ENCODE data around the gene P2RY6. TPM values are rescaled to one million over a fixed set of nuclear protein-coding genes. Genes with fewer than 3 reads are reported as not detected.

P2RY6 gene
- total and polyA plus RNA-seq, 2 of the 4 experiments (the other 2 are of a cell fraction) = 0.44 TPM; not detected in 1

- H3K4ac ChIP-seq (ENCODE audit: low read depth, low read length) = no peak overlapping the region
- no peak overlapping the region for H2BK20ac ChIP-seq (ENCODE audit: low read depth, low read length)
- no peaks in the 10 kb centered on the region for H3K79me1 ChIP-seq (ENCODE audit: low read depth in 1 of 2, low read length in 2 of 2)
- no TSS peak for BruUV-seq (replicated peaks)
- no peak overlapping the region for H2AK5ac ChIP-seq (ENCODE audit: low read depth, low read length)
- no peak overlapping the region for H4K91ac ChIP-seq (ENCODE audit: insufficient read depth, low read depth, low read length)
- H2BK5ac ChIP-seq (ENCODE audit: low read depth, low read length, poor library complexity, severe bottlenecking) = no peak overlapping the region
- ATAC-seq (ENCODE audit: low read depth) (no peak), DNase-seq (no peak)
- H4K20me1 ChIP-seq (ENCODE audit: insufficient read depth, low read length) = no peaks in the 10 kb centered on the region
- no peak overlapping the region for H3K56ac ChIP-seq (ENCODE audit: extremely low read depth, insufficient read depth, low read length)
- H3K4me1 ChIP-seq (ENCODE audit: control insufficient read depth, insufficient read depth, low read length) = peaks cover 8% of the 10 kb centered on the region
- no peaks in the 10 kb centered on the region for H3K9me3 ChIP-seq (ENCODE audit: control insufficient read depth, insufficient read depth, low read length)
- peaks cover 6% of the 10 kb centered on the region for H3K9me1 ChIP-seq (ENCODE audit: insufficient read depth, low read length)
- 86% methylated on average over 1 of the region's 1 CpG; no CpG with 5 or more reads in 1 of the 2 experiments for WGBS, 2 experiments (ENCODE audit: extremely low coverage in 2 of 2, insufficient read length in 1 of 2)
- no peak overlapping the region for H4K8ac ChIP-seq (ENCODE audit: low read depth in 2 of 2, low read length in 2 of 2)
- no peak overlapping the region for H2AFZ ChIP-seq (replicated peaks; ENCODE audit: low read length, poor library complexity)
- no peak overlapping the region for H2BK120ac ChIP-seq (ENCODE audit: low read depth, low read length)
- ChIA-PET POLR2A (ENCODE audit: unreplicated experiment) (interaction anchor here (0.7 kb wide), 1 partner anchor 49 kb away, joined by 5 read pairs; no protein-coding TSS in a partner anchor), CTCF (no interaction called here)
- no peak overlapping the region for H3K14ac ChIP-seq (replicated peaks; ENCODE audit: low read depth, low read length)
- H3K27me3 ChIP-seq (ENCODE audit: control insufficient read depth, insufficient read depth, low read length) = peaks cover 14% of the 10 kb centered on the region; the same call in 1 of the 2 replicates
- H3K4me3 ChIP-seq (ENCODE audit: insufficient read depth, low read depth, low read length) = no peak overlapping the region
- H2AK9ac ChIP-seq (replicated peaks; ENCODE audit: low read depth, low read length, poor library complexity) = no peak overlapping the region
- dilution Hi-C loops (cut with HindIII; ENCODE audit: low sequenced_read_pairs, unreplicated experiment) = no loop called here
- H4K5ac ChIP-seq (ENCODE audit: low read depth, low read length) = no peak overlapping the region
- H2BK15ac ChIP-seq (ENCODE audit: low read depth, low read length) = no peak overlapping the region
- TF ChIP-seq SMC3 (IDR thresholded peaks at IDR 0.05; ENCODE audit: low read depth, low read length) = no peak
- TF ChIP-seq BHLHE40 (IDR thresholded peaks at IDR 0.05; ENCODE audit: low read depth, low read length) = no peak
- no peak for TF ChIP-seq RCOR1 (IDR thresholded peaks at IDR 0.05; ENCODE audit: insufficient replicate concordance, low read length)
- TF ChIP-seq RAD21 (IDR thresholded peaks at IDR 0.05; ENCODE audit: low read length) = no peak
- no peak for TF ChIP-seq MAFK (IDR thresholded peaks at IDR 0.05; ENCODE audit: low read depth, low read length)
- no peak for TF ChIP-seq ELK1 (IDR thresholded peaks at IDR 0.05; ENCODE audit: borderline replicate concordance, low read depth, low read length)
- no peak for TF ChIP-seq MXI1 (IDR thresholded peaks at IDR 0.05; ENCODE audit: borderline replicate concordance, low read depth, low read length)
- no peak for TF ChIP-seq USF2 (IDR thresholded peaks at IDR 0.05; ENCODE audit: low read depth, low read length)
- TF ChIP-seq CHD1 (IDR thresholded peaks at IDR 0.05; ENCODE audit: low read depth, low read length) = no peak
- TF ChIP-seq, protein P1, sequence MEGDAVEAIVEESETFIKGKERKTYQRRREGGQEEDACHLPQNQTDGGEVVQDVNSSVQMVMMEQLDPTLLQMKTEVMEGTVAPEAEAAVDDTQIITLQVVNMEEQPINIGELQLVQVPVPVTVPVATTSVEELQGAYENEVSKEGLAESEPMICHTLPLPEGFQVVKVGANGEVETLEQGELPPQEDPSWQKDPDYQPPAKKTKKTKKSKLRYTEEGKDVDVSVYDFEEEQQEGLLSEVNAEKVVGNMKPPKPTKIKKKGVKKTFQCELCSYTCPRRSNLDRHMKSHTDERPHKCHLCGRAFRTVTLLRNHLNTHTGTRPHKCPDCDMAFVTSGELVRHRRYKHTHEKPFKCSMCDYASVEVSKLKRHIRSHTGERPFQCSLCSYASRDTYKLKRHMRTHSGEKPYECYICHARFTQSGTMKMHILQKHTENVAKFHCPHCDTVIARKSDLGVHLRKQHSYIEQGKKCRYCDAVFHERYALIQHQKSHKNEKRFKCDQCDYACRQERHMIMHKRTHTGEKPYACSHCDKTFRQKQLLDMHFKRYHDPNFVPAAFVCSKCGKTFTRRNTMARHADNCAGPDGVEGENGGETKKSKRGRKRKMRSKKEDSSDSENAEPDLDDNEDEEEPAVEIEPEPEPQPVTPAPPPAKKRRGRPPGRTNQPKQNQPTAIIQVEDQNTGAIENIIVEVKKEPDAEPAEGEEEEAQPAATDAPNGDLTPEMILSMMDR (conservative IDR thresholded peaks at IDR 0.05; ENCODE audit: low read depth, low read length) = no peak
- TF ChIP-seq POLR2A (IDR thresholded peaks at IDR 0.05; ENCODE audit: low read depth, low read length) = no peak
- TF ChIP-seq MAZ (IDR thresholded peaks at IDR 0.05; ENCODE audit: borderline replicate concordance, low read depth, low read length) = no peak
- no peak for TF ChIP-seq RFX5 (IDR thresholded peaks at IDR 0.05; ENCODE audit: low read depth, low read length)
- TF ChIP-seq FOS (IDR thresholded peaks at IDR 0.05; ENCODE audit: low read depth, low read length) = no peak
- TF ChIP-seq CEBPB (IDR thresholded peaks at IDR 0.05; ENCODE audit: low read depth, low read length) = no peak
- TF ChIP-seq NFE2L2 (IDR thresholded peaks at IDR 0.05; ENCODE audit: low read depth, low read length) = no peak
- intact Hi-C loops (cut with micrococcal nuclease) = loop anchor here (5.0 kb wide), 1 partner anchor 558 kb away; no protein-coding TSS in a partner anchor
- H3K23ac ChIP-seq (ENCODE audit: low read depth, low read length) = no peak overlapping the region
- H3K36me3 ChIP-seq (ENCODE audit: control insufficient read depth, insufficient read depth, low read length) = no peaks in the 10 kb centered on the region
- H3K27ac ChIP-seq (ENCODE audit: insufficient read depth, low read length) = no peak overlapping the region
- H3K18ac ChIP-seq (ENCODE audit: low read depth, low read length) = no peak overlapping the region
- in situ Hi-C loops (cut with MboI; ENCODE audit: low sequenced_read_pairs) = loop anchor here (5.0 to 10.0 kb wide), 3 partner anchors 98 to 561 kb away; no protein-coding TSS in a partner anchor
- no peak overlapping the region for H3K9ac ChIP-seq (ENCODE audit: low read depth, low read length)
- H3K4me2 ChIP-seq (ENCODE audit: low read depth, low read length) = no peak overlapping the region
Measured at GRCh38 chr11:73285721-73286120, 13.6 kb downstream of the P2RY6 start.

All from IMR-90 (cell line).